A549 (cell line): ENCODE results near the gene SLC36A3. TPM values are rescaled to one million over a fixed set of nuclear protein-coding genes. Genes with fewer than 3 reads are reported as not detected.
"Not testable (repeated sequence)": the region's sequence is repeated elsewhere in the genome, so short reads cannot be mapped to it uniquely, and the experiment has no call there.

Source experiments
- ATAC-seq, 2 experiments: fragments of 200-7000 bp in 1 of 2; fragments of >200 bp in 1 of 2; cut with Nextera tagmentation in 1 of 2; cut with Tn5 transposase in 1 of 2; 3 replicates each; pipeline versions ENCODE4 v1.8.0 to v1.9.1; 2018 to 2020; ENCODE audit warnings: mild to moderate bottlenecking in 1 of 2, moderate library complexity in 1 of 2
- CTCF ChIA-PET: fragments of 300-600 bp; sonication (Branson Sonifier 250); formaldehyde crosslinking; extraction: SDS; loops from one replicate; lab custom pipeline; 2021; ENCODE audit warnings: antibody characterized with exemption, inconsistent platforms; lab: Yijun Ruan, JAX
- POLR2A ChIA-PET: fragments of 350-600 bp; formaldehyde crosslinking; extraction: SDS; loops from one replicate; lab custom pipeline; 2021; ENCODE audit warnings: antibody characterized with exemption, inconsistent platforms; lab: Yijun Ruan, JAX
- DNase-seq, 2 experiments: peaks; one replicate each; pipeline versions ENCODE4 v3.0.0 to v3.0.0-alpha.2; 2011 to 2016; ENCODE audit warnings: low read depth in 1 of 2, low spot score in 1 of 2
- FAIRE-seq: peaks from 2 replicates; lab custom pipeline; 2011; peaks lifted over from hg19 to GRCh38; lab: Jason Lieb, UNC
- H3K27ac ChIP-seq, 2 experiments: fragments of >200 bp; sonication (Bioruptor Twin); formaldehyde crosslinking; 3 replicates each; pipeline ENCODE4 v1.5.1; 2016 to 2017
- H3K4me1 ChIP-seq: fragments of >200 bp; sonication (Bioruptor Twin); formaldehyde crosslinking; 3 replicates; pipeline ENCODE4 v1.6.1; 2016
- H3K4me2 ChIP-seq: fragments of >200 bp; sonication (Bioruptor Twin); formaldehyde crosslinking; 3 replicates; pipeline ENCODE4 v1.6.1; 2016
- H3K4me3 ChIP-seq: fragments of >200 bp; sonication (Bioruptor Twin); formaldehyde crosslinking; 3 replicates; pipeline ENCODE4 v1.5.1; 2016
- H3K9me3 ChIP-seq: fragments of >200 bp; sonication (Bioruptor Twin); formaldehyde crosslinking; 3 replicates; pipeline ENCODE4 v1.6.1; 2016
- BCL3 ChIP-seq: fragments of >200 bp; sonication (Bioruptor Twin); formaldehyde crosslinking; IDR thresholded peaks from 3 replicates; pipeline ENCODE4 v1.6.1; 2016
- EP300 ChIP-seq, 2 experiments: fragments of >200 bp; sonication (Bioruptor Twin); formaldehyde crosslinking; IDR thresholded peaks; 2 replicates in 1 of 2; 3 replicates in 1 of 2; pipeline ENCODE4 v1.6.1; 2016 to 2017
- FOSB ChIP-seq: fragments of 250-450 bp; sonication (Bioruptor Pico); IDR thresholded peaks from 2 replicates; pipeline ENCODE4 v1.5.0; 2020; ENCODE audit warnings: mild to moderate bottlenecking, moderate library complexity
- FOSL2 ChIP-seq, 2 experiments: fragments of 450-650 bp in 1 of 2; fragments of >200 bp in 1 of 2; sonication (Bioruptor Twin) in 1 of 2; formaldehyde crosslinking; IDR thresholded peaks; 2 replicates each; pipeline versions ENCODE4 v1.5.0 to v1.6.1; 2016 to 2020; ENCODE audit warnings: mild to moderate bottlenecking in 1 of 2, moderate library complexity in 1 of 2
- HDAC2 ChIP-seq: fragments of 200-600 bp; sonication (generic); IDR thresholded peaks from 2 replicates; pipeline ENCODE4 v1.6.1; 2016
- HEYL ChIP-seq: fragments of 250-450 bp; sonication (Bioruptor Pico); IDR thresholded peaks from 2 replicates; pipeline ENCODE4 v1.8.0; 2021; ENCODE audit warnings: mild to moderate bottlenecking, moderate library complexity
- NR3C1 ChIP-seq: fragments of >200 bp; sonication (Bioruptor Twin); formaldehyde crosslinking; IDR thresholded peaks from 3 replicates; pipeline ENCODE4 v1.6.1; 2017
- RFX5 ChIP-seq: fragments of 450-650 bp; IDR thresholded peaks from 2 replicates; pipeline ENCODE4 v1.7.1; 2014; ENCODE audit warnings: antibody characterized with exemption, mild to moderate bottlenecking, moderate library complexity
- RNF2 ChIP-seq: fragments of 200-600 bp; sonication (generic); IDR thresholded peaks from 2 replicates; pipeline ENCODE4 v1.6.1; 2016; ENCODE audit warnings: low read depth, mild to moderate bottlenecking, antibody characterized with exemption, moderate library complexity, borderline replicate concordance
- SMC3 ChIP-seq: fragments of >200 bp; sonication (Bioruptor Twin); formaldehyde crosslinking; IDR thresholded peaks from 3 replicates; pipeline ENCODE4 v1.6.1; 2018; ENCODE audit warnings: inconsistent platforms
- TFCP2L1 ChIP-seq: fragments of 250-450 bp; sonication (Bioruptor Pico); IDR thresholded peaks from 2 replicates; pipeline ENCODE4 v1.5.0; 2021; ENCODE audit warnings: mild to moderate bottlenecking
- WGBS: methylation state at CpG from one replicate; pipeline ENCODE4 v1.1.6; 2017; ENCODE audit errors: missing lambda C conversion rate; 5-methylcytosine and 5-hydroxymethylcytosine counted together
- polyA plus RNA-seq, 4 experiments: library from polyadenylated mRNA; depleted of rRNA in 3 of 4; stranded (reverse); fragments of >200 nt; fragmentation: RNase III in 1 of 4; extraction: RNeasy Plus Mini Kit Qiagen cat#74134 plus additional on column Dnase treatment in 1 of 4; gene quantifications; 2 replicates in 3 of 4; 3 replicates in 1 of 4; pipeline ENCODE4 v1.2.3, GENCODE V29; 2011 to 2017
- TF ChIP-seq, protein P1 (sequence below): fragments of >200 bp; sonication (Bioruptor Twin); formaldehyde crosslinking; IDR thresholded peaks from 3 replicates; pipeline ENCODE4 v1.5.1; 2016
- TF ChIP-seq, protein P2 (sequence below): fragments of 250-450 bp; sonication (Bioruptor Pico); IDR thresholded peaks from 2 replicates; pipeline ENCODE4 v1.5.0; 2020; ENCODE audit warnings: low read depth, mild to moderate bottlenecking, moderate library complexity

The SLC36A3 gene
- polyA plus RNA-seq, 2 of the 4 experiments (the other 2 are of a cell fraction), result not detected

GRCh38 chr5:151258201-151258611 is 45.4 kb downstream of the SLC36A3 start:
- Histone ChIP-seq H3K4me3 (no peak overlapping the region), H3K9me3 (no peaks in the 10 kb centered on the region), H3K4me1 (peaks cover 10% of the 10 kb centered on the region; the same call in 2 of the 3 replicates), H3K4me2 (0 out of 3 replicates have a peak overlapping the region, but pooled peaks have one; percentile 25), H3K27ac (no peak overlapping the region)
- POLR2A ChIA-PET, result no interaction called here
- ATAC-seq, result no peak
- FAIRE-seq, result no peak
- TF ChIP-seq HEYL (CRISPR knock-in tag) (no peak), RFX5 (no peak), SMC3 (no peak), RNF2 (no peak), HDAC2 (no peak)
- CTCF ChIA-PET, result interaction anchor here (1.5 to 2.0 kb wide), 3 partner anchors 19 to 94 kb away, joined by 5 to 6 read pairs (median 5); partner anchors contain the start of gene CCDC69
- 81% methylated on average over 7 of the region's 7 CpGs for WGBS
- DNase-seq, result no peak

- H3K9me3 ChIP-seq, result no peaks in the 10 kb centered on the region
- TF ChIP-seq NR3C1 (no peak), FOSL2 (IDR thresholded peaks at IDR 0.05) (no peak), FOSL2 (CRISPR knock-in tag; IDR thresholded peaks at IDR 0.05) (peak; percentile 25; the same call in 1 of the 2 replicates), EP300 (IDR thresholded peaks at IDR 0.05) (no peak)
- TF ChIP-seq, all 56 proteins: peak for 1
- POLR2A ChIA-PET, result no interaction called here
- Histone ChIP-seq H3K4me3 (no peak overlapping the region), H3K4me1 (peaks cover 10% of the 10 kb centered on the region; the same call in 2 of the 3 replicates), H3K27ac (0 out of 6 replicates have a peak overlapping the region, but pooled peaks of 1 of the 2 experiments have one; percentile 17), H3K4me2 (peak overlapping the region; percentile 25; the same call in 1 of the 3 replicates)
- DNase-seq (peak in 1 of 2 experiments; percentile 33), FAIRE-seq (no peak), ATAC-seq (no peak)
- CTCF ChIA-PET, result interaction anchor here (1.5 to 2.0 kb wide), 3 partner anchors 19 to 93 kb away, joined by 5 to 6 read pairs (median 5); partner anchors contain the start of gene CCDC69
- 73% methylated on average over 5 of the region's 5 CpGs for WGBS
Observed at GRCh38 chr5:151257731-151258181, 45.8 kb downstream of the SLC36A3 start.

DNA sequence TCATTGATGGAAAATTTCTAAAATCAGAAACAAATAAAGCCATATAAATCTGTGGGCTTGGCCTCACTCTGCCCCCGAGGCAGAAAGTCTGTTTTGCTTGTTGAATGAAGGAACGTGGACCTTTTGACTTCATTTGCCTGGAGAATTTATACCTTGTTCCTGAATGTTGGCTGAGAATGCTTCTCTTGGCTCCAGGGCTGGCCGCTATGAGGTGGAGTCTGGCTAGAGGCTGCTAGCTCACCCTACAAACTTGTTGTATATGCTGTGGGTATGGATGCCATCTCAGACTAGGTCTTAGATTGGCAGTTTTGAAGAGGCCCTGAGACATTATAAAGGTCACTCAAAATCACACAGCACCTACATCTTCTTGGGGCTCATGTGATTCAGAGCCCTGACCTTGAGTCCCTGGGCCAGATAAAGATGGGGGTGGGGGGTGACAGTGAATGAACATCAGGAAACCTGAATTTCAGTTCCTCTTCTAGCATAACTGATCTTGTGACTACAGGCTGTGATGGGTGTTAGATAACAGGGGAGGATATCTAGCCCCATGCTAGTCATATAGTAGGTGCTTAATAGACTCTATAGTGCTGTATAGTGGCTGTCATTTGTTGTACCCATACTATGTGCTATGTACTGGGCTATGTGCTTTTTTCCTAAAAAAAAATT is 47.8 kb downstream of the SLC36A3 start:
- ATAC-seq (no peak), DNase-seq (no peak), FAIRE-seq (no peak)
- H3K4me2 ChIP-seq, result no peak overlapping the region
- WGBS, result 79% methylated on average over 3 of the region's 3 CpGs
- no peak overlapping the region for H3K27ac ChIP-seq
- H3K9me3 ChIP-seq, result no peaks in the 10 kb centered on the region
- H3K4me1 ChIP-seq, result peaks cover 13% of the 10 kb centered on the region; the same call in 2 of the 3 replicates
- TF ChIP-seq, protein P1, sequence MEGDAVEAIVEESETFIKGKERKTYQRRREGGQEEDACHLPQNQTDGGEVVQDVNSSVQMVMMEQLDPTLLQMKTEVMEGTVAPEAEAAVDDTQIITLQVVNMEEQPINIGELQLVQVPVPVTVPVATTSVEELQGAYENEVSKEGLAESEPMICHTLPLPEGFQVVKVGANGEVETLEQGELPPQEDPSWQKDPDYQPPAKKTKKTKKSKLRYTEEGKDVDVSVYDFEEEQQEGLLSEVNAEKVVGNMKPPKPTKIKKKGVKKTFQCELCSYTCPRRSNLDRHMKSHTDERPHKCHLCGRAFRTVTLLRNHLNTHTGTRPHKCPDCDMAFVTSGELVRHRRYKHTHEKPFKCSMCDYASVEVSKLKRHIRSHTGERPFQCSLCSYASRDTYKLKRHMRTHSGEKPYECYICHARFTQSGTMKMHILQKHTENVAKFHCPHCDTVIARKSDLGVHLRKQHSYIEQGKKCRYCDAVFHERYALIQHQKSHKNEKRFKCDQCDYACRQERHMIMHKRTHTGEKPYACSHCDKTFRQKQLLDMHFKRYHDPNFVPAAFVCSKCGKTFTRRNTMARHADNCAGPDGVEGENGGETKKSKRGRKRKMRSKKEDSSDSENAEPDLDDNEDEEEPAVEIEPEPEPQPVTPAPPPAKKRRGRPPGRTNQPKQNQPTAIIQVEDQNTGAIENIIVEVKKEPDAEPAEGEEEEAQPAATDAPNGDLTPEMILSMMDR, result no peak
- TF ChIP-seq BCL3, result no peak
- TF ChIP-seq TFCP2L1 (CRISPR knock-in tag), result no peak
- TF ChIP-seq, protein P2, sequence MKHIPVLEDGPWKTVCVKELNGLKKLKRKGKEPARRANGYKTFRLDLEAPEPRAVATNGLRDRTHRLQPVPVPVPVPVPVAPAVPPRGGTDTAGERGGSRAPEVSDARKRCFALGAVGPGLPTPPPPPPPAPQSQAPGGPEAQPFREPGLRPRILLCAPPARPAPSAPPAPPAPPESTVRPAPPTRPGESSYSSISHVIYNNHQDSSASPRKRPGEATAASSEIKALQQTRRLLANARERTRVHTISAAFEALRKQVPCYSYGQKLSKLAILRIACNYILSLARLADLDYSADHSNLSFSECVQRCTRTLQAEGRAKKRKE (CRISPR knock-in tag), result no peak
- no peak for TF ChIP-seq FOSB
- H3K4me3 ChIP-seq, result no peak overlapping the region
- POLR2A ChIA-PET, result no interaction called here
- CTCF ChIA-PET, result interaction anchor here (0.6 kb wide), 1 partner anchor 203 kb away, joined by 4 read pairs; no protein-coding TSS in a partner anchor

DNA sequence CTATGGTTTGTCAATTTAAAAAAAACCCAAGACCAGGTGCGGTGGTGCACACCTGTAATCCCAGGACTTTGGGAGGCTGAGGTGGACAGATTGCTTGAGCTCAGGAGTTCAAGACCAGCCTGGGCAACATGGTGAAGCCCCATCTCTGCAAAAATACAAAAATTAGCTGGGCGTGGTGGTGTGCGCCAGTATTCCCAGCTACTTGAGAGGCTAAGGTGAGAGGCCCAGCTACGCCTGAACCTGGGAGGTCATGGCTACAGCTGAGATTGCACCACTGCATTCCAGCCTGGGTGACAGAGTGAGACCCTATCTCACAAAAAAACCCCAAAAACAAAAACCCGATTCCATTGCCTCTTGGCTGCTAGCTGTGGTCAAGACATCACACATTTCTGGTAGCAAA is 48.6 kb downstream of the SLC36A3 start:
- POLR2A ChIA-PET, H3K4me3 ChIP-seq, DNase-seq, H3K27ac ChIP-seq, H3K4me2 ChIP-seq, ATAC-seq, FAIRE-seq, H3K9me3 ChIP-seq: not testable (repeated sequence)
- CTCF ChIA-PET, result interaction anchor here (1.9 kb wide), 1 partner anchor 61 kb away, joined by 9 read pairs; no protein-coding TSS in a partner anchor
- WGBS, result 94% methylated on average over 5 of the region's 5 CpGs
- H3K4me1 ChIP-seq, result peaks cover 13% of the 10 kb centered on the region; the same call in 2 of the 3 replicates
